Measurements from ENCODE around the gene PAPOLA.
"Not testable (repeated sequence)": the region's sequence is repeated elsewhere in the genome, so short reads cannot be mapped to it uniquely, and the experiment has no call there.

PAPOLA gene

GRCh38 chr14:96503306-96503679 is 1.1 kb downstream of the PAPOLA start:
- DNase-seq: no peak

GRCh38 chr14:96504353-96504752 is 2.2 kb downstream of the PAPOLA start:
- DNase-seq: not testable (repeated sequence)

- DNase-seq: no peak
These were observed 5.5 kb downstream of the PAPOLA start for GRCh38 chr14:96507723-96508122.

GRCh38 chr14:96508900-96509299 is 6.7 kb downstream of the PAPOLA start:
- no peak for DNase-seq

GRCh38 chr14:96509457-96510090 is 7.4 kb downstream of the PAPOLA start:
- DNase-seq: no peak

- no peak for DNase-seq
These were observed 9.0 kb downstream of the PAPOLA start for GRCh38 chr14:96511146-96511545.

GRCh38 chr14:96511667-96512066 is 9.5 kb downstream of the PAPOLA start:
- DNase-seq: no peak

- no peak for DNase-seq
These were observed 9.9 kb downstream of the PAPOLA start for GRCh38 chr14:96512122-96512521.

- no peak for DNase-seq
These were observed 10.6 kb downstream of the PAPOLA start for GRCh38 chr14:96512602-96513397.

- no peak for DNase-seq
These were observed 12.5 kb downstream of the PAPOLA start for GRCh38 chr14:96514694-96515093.

- no peak for DNase-seq
These were observed 13.5 kb downstream of the PAPOLA start for GRCh38 chr14:96515731-96516130.

GRCh38 chr14:96516351-96516750 is 14.2 kb downstream of the PAPOLA start:
- DNase-seq: no peak

GRCh38 chr14:96519970-96520369 is 17.8 kb downstream of the PAPOLA start:
- DNase-seq: no peak

- no peak for DNase-seq
These were observed 23.3 kb downstream of the PAPOLA start for GRCh38 chr14:96525452-96525851.

- no peak for DNase-seq
These were observed 30.4 kb downstream of the PAPOLA start for GRCh38 chr14:96532632-96533031.

- DNase-seq: no peak
These were observed 34.6 kb downstream of the PAPOLA start for GRCh38 chr14:96536807-96537206.

GRCh38 chr14:96538097-96538989 is 36.2 kb downstream of the PAPOLA start:
- no peak for DNase-seq

- no peak for DNase-seq
These were observed 36.8 kb downstream of the PAPOLA start for GRCh38 chr14:96538990-96539317.

- DNase-seq: no peak
These were observed 52.2 kb downstream of the PAPOLA start for GRCh38 chr14:96554315-96554910.

- DNase-seq: no peak
These were observed 57.4 kb downstream of the PAPOLA start for GRCh38 chr14:96559571-96559970.

- no peak for DNase-seq
These were observed 62.2 kb downstream of the PAPOLA start for GRCh38 chr14:96564389-96564788.

GRCh38 chr14:96565811-96566210 is 63.6 kb downstream of the PAPOLA start:
- DNase-seq: no peak

GRCh38 chr14:96567289-96567899 is 65.2 kb downstream of the PAPOLA start:
- DNase-seq: no peak

Measured in DMS153 (cell line).